Vagina (tissue), 2 donors: Measurements from ENCODE around the gene BLNK. TPM values are rescaled to one million over a fixed set of nuclear protein-coding genes. Genes with fewer than 3 reads are reported as not detected.
A peak's percentile ranks its signal among the peaks of the same experiment; 100 is the strongest.

Experiments
- DNase-seq, 2 donors: peaks; one replicate each; pipeline ENCODE4 v3.0.0-alpha.2; 2017; ENCODE audit errors: extremely low spot score in 2 of 2
- H3K27ac ChIP-seq: fragments of 200-600 bp; sonication (generic); one replicate; pipeline ENCODE4 v1.5.1; 2019
- H3K27me3 ChIP-seq: fragments of 200-600 bp; sonication (generic); one replicate; pipeline ENCODE4 v1.5.1; 2019
- H3K36me3 ChIP-seq, 2 donors: fragments of 200-600 bp; sonication (generic); one replicate each; pipeline ENCODE4 v1.5.1; 2017 to 2019
- H3K4me1 ChIP-seq: fragments of 200-600 bp; sonication (generic); one replicate; pipeline ENCODE4 v1.5.1; 2019
- H3K4me3 ChIP-seq, 2 donors: fragments of 200-600 bp; sonication (generic); 1 replicate in 1 of 2; 2 replicates in 1 of 2; pipeline ENCODE4 v1.5.1; 2016 to 2019
- H3K9me3 ChIP-seq: fragments of 200-600 bp; sonication (generic); one replicate; pipeline ENCODE4 v1.5.1; 2019
- CTCF ChIP-seq, 3 experiments: fragments of 450-650 bp in 2 of 3; fragments of 200-600 bp in 1 of 3; sonication (generic) in 1 of 3; IDR thresholded peaks; one replicate each; pipeline ENCODE4 v1.5.1; 2017 to 2019; ENCODE audit warnings: antibody characterized with exemption in 3 of 3, mild to moderate bottlenecking in 2 of 3, moderate library complexity in 2 of 3
- POLR2A ChIP-seq, 2 donors: fragments of 450-650 bp; IDR thresholded peaks; one replicate each; pipeline ENCODE4 v1.6.1; 2017; ENCODE audit warnings: antibody characterized with exemption in 2 of 2, mild to moderate bottlenecking in 2 of 2, moderate library complexity in 2 of 2
- POLR2AphosphoS5 ChIP-seq, 2 donors: sonication (generic); formaldehyde crosslinking; IDR thresholded peaks; one replicate each; pipeline ENCODE4 v1.9.0; 2017; ENCODE audit warnings: antibody characterized with exemption in 2 of 2, mild to moderate bottlenecking in 2 of 2, low read depth in 1 of 2; ENCODE audit not compliant: insufficient read depth in 1 of 2
- intact Hi-C: fragments of 100-400 bp; cut with DNase I; formaldehyde crosslinking; loops from one replicate; pipeline ENCODE4 v1.15.1; 2023
- total RNA-seq: library from RNA; depleted of rRNA; stranded (reverse); fragments of >200 nt; gene quantifications from one replicate; pipeline ENCODE4 v1.2.3, GENCODE V29; 2016

Gene BLNK
- total RNA-seq, 1 donor from 2014 or later, result 8.8 TPM

GRCh38 chr10:96289218-96289910, 18.0 kb upstream of the BLNK start:
- intact Hi-C loops, result no loop called here
- Histone ChIP-seq H3K4me1 (peaks cover 3% of the 10 kb centered on the region), H3K36me3 (no peaks in the 10 kb centered on the region), H3K9me3 (no peaks in the 10 kb centered on the region), H3K4me3 (no peak overlapping the region), H3K27ac (no peak overlapping the region), H3K27me3 (no peaks in the 10 kb centered on the region)
- TF ChIP-seq POLR2A (IDR thresholded peaks at IDR 0.05) (no peak), POLR2AphosphoS5 (IDR thresholded peaks at IDR 0.05; ENCODE audit: insufficient read depth in 1 of 2, low read depth in 1 of 2) (no peak), CTCF (IDR thresholded peaks at IDR 0.05) (no peak)
- peak in 1 of 2 donors; percentile 22 for DNase-seq

- DNase-seq, result peak in 1 of 2 donors; percentile 0
- Histone ChIP-seq H3K36me3 (no peaks in the 10 kb centered on the region), H3K4me1 (peaks cover 3% of the 10 kb centered on the region), H3K4me3 (no peak overlapping the region), H3K9me3 (no peaks in the 10 kb centered on the region), H3K27me3 (no peaks in the 10 kb centered on the region), H3K27ac (no peak overlapping the region)
- no peak for TF ChIP-seq POLR2A (IDR thresholded peaks at IDR 0.05)
- intact Hi-C loops, result no loop called here
Measured at GRCh38 chr10:96288151-96288621, 16.8 kb upstream of the BLNK start.

- intact Hi-C loops, result no loop called here
- no peaks in the 10 kb centered on the region for H3K27me3 ChIP-seq
- TF ChIP-seq POLR2AphosphoS5 (IDR thresholded peaks at IDR 0.05; ENCODE audit: insufficient read depth in 1 of 2, low read depth in 1 of 2) (no peak), POLR2A (IDR thresholded peaks at IDR 0.05) (no peak), CTCF (IDR thresholded peaks at IDR 0.05) (no peak)
- no peak overlapping the region for H3K27ac ChIP-seq
- no peak overlapping the region for H3K4me3 ChIP-seq
- no peaks in the 10 kb centered on the region for H3K36me3 ChIP-seq
- H3K9me3 ChIP-seq, result no peaks in the 10 kb centered on the region
- peak in 1 of 2 donors; percentile 52 for DNase-seq
- H3K4me1 ChIP-seq, result peaks cover 3% of the 10 kb centered on the region
Measured at GRCh38 chr10:96287392-96288105, 16.2 kb upstream of the BLNK start.

GRCh38 chr10:96285331-96285752, 14.0 kb upstream of the BLNK start:
- Histone ChIP-seq H3K36me3 (no peaks in the 10 kb centered on the region), H3K9me3 (no peaks in the 10 kb centered on the region), H3K27me3 (no peaks in the 10 kb centered on the region), H3K4me1 (peaks cover 3% of the 10 kb centered on the region), H3K27ac (no peak overlapping the region), H3K4me3 (no peak overlapping the region)
- TF ChIP-seq POLR2A (IDR thresholded peaks at IDR 0.05) (no peak), CTCF (IDR thresholded peaks at IDR 0.05) (no peak), POLR2AphosphoS5 (IDR thresholded peaks at IDR 0.05; ENCODE audit: insufficient read depth in 1 of 2, low read depth in 1 of 2) (no peak)
- DNase-seq, result peak in 1 of 2 donors; percentile 58
- intact Hi-C loops, result no loop called here

- peak in 1 of 2 donors; percentile 3 for DNase-seq
- no peaks in the 10 kb centered on the region for H3K9me3 ChIP-seq
- no peaks in the 10 kb centered on the region for H3K27me3 ChIP-seq
- intact Hi-C loops, result no loop called here
- no peak overlapping the region for H3K4me3 ChIP-seq
- H3K4me1 ChIP-seq, result peaks cover 3% of the 10 kb centered on the region
- H3K36me3 ChIP-seq, result no peaks in the 10 kb centered on the region
- TF ChIP-seq POLR2AphosphoS5 (IDR thresholded peaks at IDR 0.05; ENCODE audit: insufficient read depth in 1 of 2, low read depth in 1 of 2) (no peak), POLR2A (IDR thresholded peaks at IDR 0.05) (no peak), CTCF (IDR thresholded peaks at IDR 0.05) (no peak)
- H3K27ac ChIP-seq, result no peak overlapping the region
Measured at GRCh38 chr10:96283756-96284155, 12.4 kb upstream of the BLNK start.
